ENCODE results near the gene SENP3.
"Not testable (repeated sequence)": the region's sequence is repeated elsewhere in the genome, so short reads cannot be mapped to it uniquely, and the experiment has no call there.

The SENP3 gene

DNA sequence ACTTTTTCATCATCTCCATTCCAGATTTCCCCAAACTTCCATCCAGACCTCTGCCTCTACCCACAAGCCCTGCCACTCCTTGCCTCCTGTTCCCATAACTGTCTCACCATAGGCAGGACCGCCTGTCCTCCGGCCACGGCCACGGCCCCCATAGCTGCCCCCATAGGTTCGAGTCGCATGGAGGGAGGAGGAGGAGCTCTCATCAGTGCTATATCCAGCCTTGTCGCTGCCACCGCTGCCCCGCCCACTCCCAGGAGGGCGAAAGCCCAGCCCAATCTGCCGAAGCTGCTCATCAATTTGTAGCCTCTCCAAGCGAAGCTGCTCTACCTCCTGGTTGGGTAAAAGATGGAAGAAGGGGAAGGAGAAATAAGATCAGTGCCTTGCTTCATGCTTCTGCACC lies 31.6 kb downstream of the SENP3 start:
- TF ChIP-seq, protein P1, sequence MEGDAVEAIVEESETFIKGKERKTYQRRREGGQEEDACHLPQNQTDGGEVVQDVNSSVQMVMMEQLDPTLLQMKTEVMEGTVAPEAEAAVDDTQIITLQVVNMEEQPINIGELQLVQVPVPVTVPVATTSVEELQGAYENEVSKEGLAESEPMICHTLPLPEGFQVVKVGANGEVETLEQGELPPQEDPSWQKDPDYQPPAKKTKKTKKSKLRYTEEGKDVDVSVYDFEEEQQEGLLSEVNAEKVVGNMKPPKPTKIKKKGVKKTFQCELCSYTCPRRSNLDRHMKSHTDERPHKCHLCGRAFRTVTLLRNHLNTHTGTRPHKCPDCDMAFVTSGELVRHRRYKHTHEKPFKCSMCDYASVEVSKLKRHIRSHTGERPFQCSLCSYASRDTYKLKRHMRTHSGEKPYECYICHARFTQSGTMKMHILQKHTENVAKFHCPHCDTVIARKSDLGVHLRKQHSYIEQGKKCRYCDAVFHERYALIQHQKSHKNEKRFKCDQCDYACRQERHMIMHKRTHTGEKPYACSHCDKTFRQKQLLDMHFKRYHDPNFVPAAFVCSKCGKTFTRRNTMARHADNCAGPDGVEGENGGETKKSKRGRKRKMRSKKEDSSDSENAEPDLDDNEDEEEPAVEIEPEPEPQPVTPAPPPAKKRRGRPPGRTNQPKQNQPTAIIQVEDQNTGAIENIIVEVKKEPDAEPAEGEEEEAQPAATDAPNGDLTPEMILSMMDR (IDR thresholded peaks at IDR 0.05; ENCODE audit: borderline replicate concordance, control extremely low read depth, extremely low read depth, insufficient read depth, missing control alignments), result no peak
- in situ Hi-C loops (cut with MboI; ENCODE audit: low sequenced_read_pairs, unreplicated experiment), result no loop called here
- DNase-seq (ENCODE audit: low spot score), result no peak

GRCh38 chr17:7597561-7597960 lies 35.8 kb downstream of the SENP3 start:
- DNase-seq (ENCODE audit: low spot score); in situ Hi-C loops (cut with MboI; ENCODE audit: low sequenced_read_pairs, unreplicated experiment): not testable (repeated sequence)

- no peak for DNase-seq (ENCODE audit: low spot score)
- in situ Hi-C loops (cut with MboI; ENCODE audit: low sequenced_read_pairs, unreplicated experiment), result no loop called here
- TF ChIP-seq, protein P1 (IDR thresholded peaks at IDR 0.05; ENCODE audit: borderline replicate concordance, control extremely low read depth, extremely low read depth, insufficient read depth, missing control alignments), result no peak
These were observed 44.6 kb downstream of the SENP3 start for GRCh38 chr17:7606280-7606679.

DNA sequence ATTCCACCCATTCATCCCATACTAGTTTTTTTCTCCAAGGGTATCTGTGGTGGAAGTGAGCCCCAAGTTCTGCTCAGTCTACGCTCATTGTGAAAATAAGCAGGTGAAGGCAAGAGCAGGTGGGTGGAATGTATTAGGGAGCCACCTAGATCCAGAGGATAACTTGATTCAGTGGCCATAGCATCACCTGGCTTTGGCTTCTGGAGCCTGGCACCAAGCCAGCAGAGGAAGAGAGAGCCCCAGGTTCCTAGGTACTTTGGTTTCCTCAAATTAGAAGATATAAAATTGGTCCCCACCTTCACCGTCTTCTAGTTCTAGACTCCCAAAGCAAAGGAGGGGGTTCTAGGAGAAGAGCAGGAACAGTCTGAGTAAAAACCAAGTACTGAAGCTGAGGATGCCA lies 48.9 kb downstream of the SENP3 start:
- in situ Hi-C loops (cut with MboI; ENCODE audit: low sequenced_read_pairs, unreplicated experiment), result no loop called here
- no peak for DNase-seq (ENCODE audit: low spot score)
- TF ChIP-seq, protein P1 (IDR thresholded peaks at IDR 0.05; ENCODE audit: borderline replicate concordance, control extremely low read depth, extremely low read depth, insufficient read depth, missing control alignments), result no peak

DNA sequence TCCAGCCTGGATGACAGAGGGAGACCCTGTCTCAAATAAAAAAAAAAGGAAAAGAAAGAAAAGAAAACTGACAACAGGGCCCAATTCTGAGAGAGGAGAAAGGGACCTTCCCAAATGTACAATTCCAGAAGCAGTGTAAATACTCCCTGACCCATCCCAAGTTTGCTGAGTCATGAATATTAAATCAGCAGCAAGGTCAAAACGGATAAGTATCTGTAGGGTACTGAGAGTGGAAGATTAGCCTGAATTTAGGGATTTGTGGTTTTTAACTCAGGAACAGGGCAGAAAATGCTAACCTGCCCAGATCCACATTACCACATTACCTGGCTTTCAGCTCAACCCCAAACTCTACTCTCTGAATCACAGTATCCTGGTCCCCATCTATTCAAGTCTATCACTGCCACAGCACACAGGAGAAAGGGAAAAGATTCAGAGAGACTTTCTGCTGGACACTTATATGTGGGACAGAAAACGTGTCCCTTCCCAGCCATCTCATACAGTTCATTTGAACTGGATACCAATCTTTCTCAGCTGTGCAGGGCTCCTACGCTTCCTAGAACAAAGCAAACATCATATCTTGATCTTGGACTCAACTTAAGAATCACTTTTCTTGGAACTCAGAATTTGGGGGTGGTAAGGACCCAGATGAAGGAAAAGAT lies 50.0 kb downstream of the SENP3 start:
- TF ChIP-seq, protein P1 (IDR thresholded peaks at IDR 0.05; ENCODE audit: borderline replicate concordance, control extremely low read depth, extremely low read depth, insufficient read depth, missing control alignments), result no peak
- in situ Hi-C loops (cut with MboI; ENCODE audit: low sequenced_read_pairs, unreplicated experiment), result no loop called here
- DNase-seq (ENCODE audit: low spot score), result no peak

DNA sequence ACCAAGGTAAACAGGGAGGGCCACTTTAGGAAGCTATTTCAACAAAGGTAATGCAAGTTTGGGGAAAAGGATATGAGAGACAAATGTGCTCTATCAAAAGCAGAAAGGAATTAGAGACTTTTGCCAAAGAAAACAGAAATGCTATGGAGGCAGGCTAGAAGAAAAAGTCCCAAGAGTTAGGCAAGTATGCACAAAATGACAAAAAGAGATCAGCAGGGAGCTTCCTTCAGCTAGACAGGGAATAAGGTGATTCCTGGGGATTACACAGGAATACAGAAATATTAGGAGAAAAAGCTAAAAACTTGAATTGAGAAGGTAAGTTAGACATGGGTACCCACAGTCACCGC lies 50.5 kb downstream of the SENP3 start:
- TF ChIP-seq, protein P1 (IDR thresholded peaks at IDR 0.05; ENCODE audit: borderline replicate concordance, control extremely low read depth, extremely low read depth, insufficient read depth, missing control alignments), result no peak
- in situ Hi-C loops (cut with MboI; ENCODE audit: low sequenced_read_pairs, unreplicated experiment), result no loop called here
- DNase-seq (ENCODE audit: low spot score), result no peak

DNA sequence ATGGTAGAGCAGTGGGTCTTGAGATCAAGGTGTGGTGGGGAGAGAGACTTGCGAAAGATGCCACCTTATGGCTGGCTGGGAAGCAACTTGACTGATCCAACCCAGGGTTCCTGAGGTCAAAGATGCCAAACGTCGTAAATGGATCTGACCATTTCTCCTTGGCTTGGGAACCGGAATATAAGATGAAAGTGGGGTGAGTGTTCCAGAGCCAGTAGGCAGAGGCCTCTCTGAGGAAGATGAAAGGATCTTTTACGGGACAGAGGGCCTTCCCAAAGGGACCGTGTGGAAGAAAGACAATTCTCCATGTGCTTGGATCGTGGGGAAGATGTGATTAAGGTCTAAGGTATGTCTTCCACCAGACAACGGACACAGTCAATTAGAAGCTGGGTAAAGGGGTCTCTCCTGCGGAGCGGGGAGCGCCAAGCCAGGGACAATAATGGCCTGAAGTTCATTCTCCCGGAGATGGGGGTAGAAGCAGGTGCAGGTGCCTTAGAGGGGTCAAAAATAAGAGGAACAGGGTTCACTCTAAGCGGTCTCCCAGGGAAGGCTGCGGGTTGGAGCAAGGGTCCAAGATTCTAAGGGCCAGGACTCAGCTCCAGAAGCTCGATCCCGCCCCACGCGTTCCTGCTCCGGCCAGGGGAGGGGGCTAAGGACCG lies 52.2 kb downstream of the SENP3 start:
- in situ Hi-C loops (cut with MboI; ENCODE audit: low sequenced_read_pairs, unreplicated experiment), result no loop called here
- no peak for DNase-seq (ENCODE audit: low spot score)
- TF ChIP-seq, protein P1 (IDR thresholded peaks at IDR 0.05; ENCODE audit: borderline replicate concordance, control extremely low read depth, extremely low read depth, insufficient read depth, missing control alignments), result no peak

Data from GM13976 (cell line).